Liver (tissue), 2 donors: ENCODE results near the gene TUBB2A.

Experiments
- EGR1 ChIP-seq, 2 donors: IDR thresholded peaks; 2 replicates each; pipeline ENCODE4 v1.6.1; 2016 to 2018; ENCODE audit warnings: antibody characterized with exemption in 2 of 2, low read depth in 2 of 2
- HNF4G ChIP-seq: IDR thresholded peaks from 2 replicates; pipeline ENCODE4 v1.6.1; 2016; ENCODE audit warnings: antibody characterized with exemption
- RAD21 ChIP-seq, 2 donors: IDR thresholded peaks; 2 replicates each; pipeline ENCODE4 v1.6.1; 2016; ENCODE audit warnings: antibody characterized with exemption in 2 of 2, mild to moderate bottlenecking in 2 of 2
- TF ChIP-seq, protein P1 (sequence below): IDR thresholded peaks from 2 replicates; pipeline ENCODE4 v1.6.1; 2016; ENCODE audit warnings: antibody characterized with exemption, mild to moderate bottlenecking
- donor health status: healthy.

DNA sequence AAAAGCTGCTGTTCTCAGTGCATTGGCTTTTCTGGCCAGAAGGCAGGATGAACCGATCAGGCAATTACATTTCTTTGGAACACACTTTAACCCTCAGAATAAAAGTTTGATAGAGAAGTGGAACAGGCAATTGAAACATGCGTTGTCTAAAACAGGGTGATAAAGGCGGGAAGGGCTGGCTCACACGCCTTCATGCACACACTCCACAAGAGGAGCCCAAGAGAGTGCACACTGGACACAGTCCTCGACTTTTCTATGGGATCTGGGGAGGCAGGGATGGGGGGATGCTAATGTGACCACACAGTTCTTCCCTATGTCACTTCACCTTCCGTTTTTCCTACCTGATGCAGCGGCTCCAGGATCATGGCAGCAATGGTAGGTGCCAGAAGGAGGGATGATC is 30.9 kb upstream of the TUBB2A start:
- TF ChIP-seq EGR1 (IDR thresholded peaks at IDR 0.05; ENCODE audit: low read depth in 2 of 2) (no peak), HNF4G (no peak), RAD21 (IDR thresholded peaks at IDR 0.05) (no peak)
- TF ChIP-seq, protein P1, sequence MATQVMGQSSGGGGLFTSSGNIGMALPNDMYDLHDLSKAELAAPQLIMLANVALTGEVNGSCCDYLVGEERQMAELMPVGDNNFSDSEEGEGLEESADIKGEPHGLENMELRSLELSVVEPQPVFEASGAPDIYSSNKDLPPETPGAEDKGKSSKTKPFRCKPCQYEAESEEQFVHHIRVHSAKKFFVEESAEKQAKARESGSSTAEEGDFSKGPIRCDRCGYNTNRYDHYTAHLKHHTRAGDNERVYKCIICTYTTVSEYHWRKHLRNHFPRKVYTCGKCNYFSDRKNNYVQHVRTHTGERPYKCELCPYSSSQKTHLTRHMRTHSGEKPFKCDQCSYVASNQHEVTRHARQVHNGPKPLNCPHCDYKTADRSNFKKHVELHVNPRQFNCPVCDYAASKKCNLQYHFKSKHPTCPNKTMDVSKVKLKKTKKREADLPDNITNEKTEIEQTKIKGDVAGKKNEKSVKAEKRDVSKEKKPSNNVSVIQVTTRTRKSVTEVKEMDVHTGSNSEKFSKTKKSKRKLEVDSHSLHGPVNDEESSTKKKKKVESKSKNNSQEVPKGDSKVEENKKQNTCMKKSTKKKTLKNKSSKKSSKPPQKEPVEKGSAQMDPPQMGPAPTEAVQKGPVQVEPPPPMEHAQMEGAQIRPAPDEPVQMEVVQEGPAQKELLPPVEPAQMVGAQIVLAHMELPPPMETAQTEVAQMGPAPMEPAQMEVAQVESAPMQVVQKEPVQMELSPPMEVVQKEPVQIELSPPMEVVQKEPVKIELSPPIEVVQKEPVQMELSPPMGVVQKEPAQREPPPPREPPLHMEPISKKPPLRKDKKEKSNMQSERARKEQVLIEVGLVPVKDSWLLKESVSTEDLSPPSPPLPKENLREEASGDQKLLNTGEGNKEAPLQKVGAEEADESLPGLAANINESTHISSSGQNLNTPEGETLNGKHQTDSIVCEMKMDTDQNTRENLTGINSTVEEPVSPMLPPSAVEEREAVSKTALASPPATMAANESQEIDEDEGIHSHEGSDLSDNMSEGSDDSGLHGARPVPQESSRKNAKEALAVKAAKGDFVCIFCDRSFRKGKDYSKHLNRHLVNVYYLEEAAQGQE: no peak
